GM23338 (cell line): Measurements from ENCODE around the gene KHSRP. TPM values are rescaled to one million over a fixed set of nuclear protein-coding genes. Genes with fewer than 3 reads are reported as not detected.
A peak's percentile ranks its signal among the peaks of the same experiment; 100 is the strongest.

Experiments used
- ATAC-seq: fragments of 200-7000 bp; cut with Tn5 transposase; 3 replicates; pipeline ENCODE4 v1.9.1; 2020
- DNase-seq: peaks from one replicate; pipeline ENCODE4 v3.0.0-alpha.2; 2015; ENCODE audit warnings: low spot score
- H2AFZ ChIP-seq: fragments of 200-600 bp; sonication (generic); 2 replicates; pipeline ENCODE4 v1.8.0; 2016; ENCODE audit warnings: antibody characterized with exemption, mild to moderate bottlenecking, moderate library complexity
- H3F3A ChIP-seq: fragments of 200-600 bp; sonication (generic); replicated peaks from 2 replicates; pipeline ENCODE4 v1.8.0; 2017; ENCODE audit warnings: antibody characterized with exemption, mixed run types, low read depth
- H3K27ac ChIP-seq: fragments of 200-600 bp; sonication (generic); 2 replicates; pipeline ENCODE4 v1.6.1; 2016; ENCODE audit warnings: low read depth
- H3K27me3 ChIP-seq: fragments of 200-600 bp; sonication (generic); 2 replicates; pipeline ENCODE4 v1.8.0; 2016; ENCODE audit warnings: mild to moderate bottlenecking, mixed run types, moderate library complexity; ENCODE audit not compliant: insufficient read depth
- H3K36me3 ChIP-seq: fragments of 200-600 bp; sonication (generic); 2 replicates; pipeline ENCODE4 v1.8.0; 2016; ENCODE audit warnings: mild to moderate bottlenecking; ENCODE audit not compliant: insufficient read depth
- H3K4me1 ChIP-seq: fragments of 200-600 bp; sonication (generic); 2 replicates; pipeline ENCODE4 v1.8.0; 2016; ENCODE audit warnings: mild to moderate bottlenecking, moderate library complexity; ENCODE audit not compliant: insufficient read depth
- H3K4me2 ChIP-seq: fragments of 200-600 bp; sonication (generic); 2 replicates; pipeline ENCODE4 v1.7.1; 2017; ENCODE audit warnings: mixed run types
- H3K4me3 ChIP-seq: fragments of 200-600 bp; sonication (generic); 2 replicates; pipeline ENCODE4 v1.6.1; 2016; ENCODE audit warnings: mixed run types
- H3K79me2 ChIP-seq: fragments of 200-600 bp; sonication (generic); replicated peaks from 2 replicates; pipeline ENCODE4 v1.8.0; 2017; ENCODE audit warnings: mild to moderate bottlenecking; ENCODE audit not compliant: insufficient read depth
- H3K9me2 ChIP-seq: fragments of 200-600 bp; sonication (generic); 2 replicates; pipeline ENCODE4 v1.8.0; 2017; ENCODE audit not compliant: insufficient read depth
- H4K20me1 ChIP-seq: fragments of 200-600 bp; sonication (generic); replicated peaks from 2 replicates; pipeline ENCODE4 v1.8.0; 2017; ENCODE audit warnings: mild to moderate bottlenecking; ENCODE audit not compliant: insufficient read depth
- H3K27ac Mint-ChIP-seq: 2 replicates; pipeline ENCODE4 v1.8.0; 2020; ENCODE audit warnings: inconsistent platforms, mild to moderate bottlenecking, moderate library complexity, mixed read lengths
- H3K27me3 Mint-ChIP-seq: 3 replicates; pipeline ENCODE4 v1.8.0; 2022; ENCODE audit warnings: low read depth, mild to moderate bottlenecking, moderate library complexity, mixed read lengths, inconsistent platforms; ENCODE audit not compliant: insufficient read depth, poor library complexity
- H3K36me3 Mint-ChIP-seq: 3 replicates; pipeline ENCODE4 v1.8.0; 2021; ENCODE audit warnings: low read depth, mild to moderate bottlenecking, inconsistent platforms, moderate library complexity, mixed read lengths
- H3K4me1 Mint-ChIP-seq: 3 replicates; pipeline ENCODE4 v1.8.0; 2020; ENCODE audit warnings: mild to moderate bottlenecking, inconsistent platforms, mixed read lengths
- H3K4me3 Mint-ChIP-seq: 3 replicates; pipeline ENCODE4 v1.8.0; 2021; ENCODE audit warnings: moderate library complexity, mild to moderate bottlenecking, inconsistent platforms, mixed read lengths
- H3K9me3 Mint-ChIP-seq: 3 replicates; pipeline ENCODE4 v1.8.0; 2020; ENCODE audit warnings: moderate library complexity, mild to moderate bottlenecking, inconsistent platforms, mixed read lengths
- CTCF ChIP-seq, 2 experiments: fragments of 200-600 bp in 1 of 2; sonication (generic) in 1 of 2; conservative IDR thresholded peaks; 2 replicates each; pipeline versions ENCODE4 v1.5.1 to v1.6.1; 2016 to 2017; ENCODE audit warnings: antibody characterized with exemption in 2 of 2, low read depth in 2 of 2, mild to moderate bottlenecking in 2 of 2, moderate library complexity in 1 of 2
- ETS1 ChIP-seq: IDR thresholded peaks from 2 replicates; pipeline ENCODE4 v1.6.1; 2016; ENCODE audit warnings: antibody characterized with exemption
- EZH2 ChIP-seq: fragments of 200-600 bp; sonication (generic); IDR thresholded peaks from one replicate; pipeline ENCODE4 v1.8.0; 2017; ENCODE audit warnings: antibody characterized with exemption, mild to moderate bottlenecking, low read depth; ENCODE audit not compliant: unreplicated experiment
- NANOG ChIP-seq: IDR thresholded peaks from 2 replicates; pipeline ENCODE4 v1.6.1; 2016; ENCODE audit warnings: antibody characterized with exemption, borderline replicate concordance
- REST ChIP-seq: IDR thresholded peaks from one replicate; pipeline ENCODE4 v1.6.1; 2018; ENCODE audit warnings: antibody characterized with exemption; ENCODE audit not compliant: unreplicated experiment
- STAT1 ChIP-seq: IDR thresholded peaks from one replicate; pipeline ENCODE4 v1.6.1; 2016; ENCODE audit warnings: antibody characterized with exemption; ENCODE audit not compliant: unreplicated experiment
- ZNF114 ChIP-seq: fragments of 250-450 bp; sonication (Bioruptor Pico); IDR thresholded peaks from 2 replicates; pipeline ENCODE4 v1.5.0; 2020; ENCODE audit warnings: mild to moderate bottlenecking, moderate library complexity
- polyA plus RNA-seq: library from polyadenylated mRNA; unstranded; fragments of >200 nt; fragmentation: Nextera tagmentation; extraction: Ambion mirVana; gene quantifications from 2 replicates; pipeline ENCODE4 v1.2.1, GENCODE V29; 2016
- total RNA-seq: library from RNA; depleted of rRNA; stranded (reverse); fragments of >200 nt; shearing (Covaris generic); gene quantifications from 2 replicates; pipeline ENCODE4 v1.2.3, GENCODE V29; 2014

KHSRP gene
- total and polyA plus RNA-seq, 2 experiments from 2014 or later, result 129 to 359 TPM

- H3K4me3 Mint-ChIP-seq, result no peak overlapping the region
- peak; percentile 37 for DNase-seq
- peaks cover 14% of the 10 kb centered on the region for H3K27me3 Mint-ChIP-seq
- no peaks in the 10 kb centered on the region for H3K9me3 Mint-ChIP-seq
- Histone ChIP-seq H3K4me3 (no peak overlapping the region), H3K9me2 (no peaks in the 10 kb centered on the region), H3F3A (no peaks in the 10 kb centered on the region), H4K20me1 (no peaks in the 10 kb centered on the region), H2AFZ (no peak overlapping the region), H3K27me3 (peaks cover 12% of the 10 kb centered on the region), H3K4me2 (no peak overlapping the region), H3K79me2 (no peaks in the 10 kb centered on the region), H3K36me3 (no peaks in the 10 kb centered on the region), H3K27ac (no peak overlapping the region), H3K4me1 (0 out of 2 replicates have a peak, but pooled peaks cover under 1% of the 10 kb centered on the region)
- no peak overlapping the region for H3K27ac Mint-ChIP-seq
- H3K4me1 Mint-ChIP-seq, result peaks cover 12% of the 10 kb centered on the region; the same call in 2 of the 3 replicates
- peaks cover 14% of the 10 kb centered on the region for H3K36me3 Mint-ChIP-seq
- TF ChIP-seq NANOG, result no peak
- TF ChIP-seq CTCF (conservative IDR thresholded peaks at IDR 0.05; ENCODE audit: low read depth in 2 of 2), result peak in 1 of 2 experiments; percentile 36; a peak in 2 of 4 replicates
- TF ChIP-seq STAT1, result no peak
- peak; percentile 62 for ATAC-seq
Measured at GRCh38 chr19:6470173-6470572, 45.6 kb upstream of the KHSRP start.

- H3F3A ChIP-seq, result no peaks in the 10 kb centered on the region
- Mint-ChIP-seq H3K4me1 (peaks cover 18% of the 10 kb centered on the region; the same call in 2 of the 3 replicates), H3K9me3 (no peaks in the 10 kb centered on the region), H3K27ac (no peak overlapping the region), H3K36me3 (peaks cover 19% of the 10 kb centered on the region), H3K4me3 (no peak overlapping the region), H3K27me3 (peaks cover 19% of the 10 kb centered on the region)
- no peaks in the 10 kb centered on the region for H4K20me1 ChIP-seq
- H2AFZ ChIP-seq, result no peak overlapping the region
- no peak overlapping the region for H3K27ac ChIP-seq
- no peak overlapping the region for H3K4me3 ChIP-seq
- H3K36me3 ChIP-seq, result no peaks in the 10 kb centered on the region
- DNase-seq, result no peak
- H3K79me2 ChIP-seq, result peaks cover 6% of the 10 kb centered on the region; the same call in 1 of the 2 replicates
- H3K4me1 ChIP-seq, result 0 out of 2 replicates have a peak, but pooled peaks cover 6% of the 10 kb centered on the region
- no peak overlapping the region for H3K4me2 ChIP-seq
- H3K27me3 ChIP-seq, result peaks cover 2% of the 10 kb centered on the region; the same call in 1 of the 2 replicates
- no peak for ATAC-seq
- TF ChIP-seq CTCF (conservative IDR thresholded peaks at IDR 0.05; ENCODE audit: low read depth in 2 of 2), result no peak
- H3K9me2 ChIP-seq, result no peaks in the 10 kb centered on the region
Measured at GRCh38 chr19:6467384-6467783, 42.8 kb upstream of the KHSRP start.

- H3K27ac Mint-ChIP-seq, result no peak overlapping the region
- TF ChIP-seq EZH2, result no peak
- no peak for TF ChIP-seq ETS1
- TF ChIP-seq REST, result no peak
- no peak for TF ChIP-seq ZNF114 (CRISPR knock-in tag)
Measured at GRCh38 chr19:6466526-6467248, 42.1 kb upstream of the KHSRP start.

More at GRCh38 chr19:6466526-6467248, 42.1 kb upstream of the KHSRP start:
- H3K4me1 ChIP-seq, result 0 out of 2 replicates have a peak, but pooled peaks cover 6% of the 10 kb centered on the region
- Mint-ChIP-seq H3K9me3 (no peaks in the 10 kb centered on the region), H3K36me3 (peaks cover 19% of the 10 kb centered on the region), H3K4me3 (no peak overlapping the region), H3K27me3 (peaks cover 16% of the 10 kb centered on the region), H3K4me1 (peaks cover 18% of the 10 kb centered on the region; the same call in 2 of the 3 replicates)
- H3F3A ChIP-seq, result no peaks in the 10 kb centered on the region
- H4K20me1 ChIP-seq, result no peaks in the 10 kb centered on the region
- peaks cover 6% of the 10 kb centered on the region; the same call in 1 of the 2 replicates for H3K79me2 ChIP-seq
- H3K27ac ChIP-seq, result no peak overlapping the region
- DNase-seq, result no peak
- H2AFZ ChIP-seq, result no peak overlapping the region
- H3K4me3 ChIP-seq, result no peak overlapping the region
- no peak overlapping the region for H3K4me2 ChIP-seq
- no peaks in the 10 kb centered on the region for H3K9me2 ChIP-seq
- H3K27me3 ChIP-seq, result peaks cover 5% of the 10 kb centered on the region; the same call in 1 of the 2 replicates
- H3K36me3 ChIP-seq, result no peaks in the 10 kb centered on the region
- ATAC-seq, result no peak
